Suppressor macrophage treated with lipopolysaccharide for 1 hour (primary cell): Measurements from ENCODE around the gene SOAT1.
"Not testable (repeated sequence)": the region's sequence is repeated elsewhere in the genome, so short reads cannot be mapped to it uniquely, and the experiment has no call there.

Source experiments
- DNase-seq, 3 donors: peaks; one replicate each; pipeline ENCODE4 v3.0.0-alpha.2; 2020 to 2022

Gene SOAT1

GRCh38 chr1:179365342-179366092, 71.9 kb downstream of the SOAT1 start, which contains the start of gene AXDND1:
TSS of gene AXDND1 (plus strand) at chr1:179365971. CDS start at chr1:179366510, 539 bp downstream.
- peak; percentile 93 to 94 (median 93) for DNase-seq

- no peak for DNase-seq
Observed at GRCh38 chr1:179366093-179366800, 72.7 kb downstream of the SOAT1 start.

GRCh38 chr1:179369751-179370341, 76.2 kb downstream of the SOAT1 start:
- DNase-seq: peak; percentile 65 to 90 (median 89)

GRCh38 chr1:179372160-179372559, 78.6 kb downstream of the SOAT1 start:
- peak in 1 of 3 donors; percentile 17 for DNase-seq

GRCh38 chr1:179376223-179376622, 82.6 kb downstream of the SOAT1 start:
- DNase-seq: no peak

- DNase-seq: no peak
Observed at GRCh38 chr1:179380299-179380698, 86.7 kb downstream of the SOAT1 start.

GRCh38 chr1:179384027-179384426, 90.4 kb downstream of the SOAT1 start:
- DNase-seq: no peak

GRCh38 chr1:179385510-179385909, 91.9 kb downstream of the SOAT1 start:
- DNase-seq: no peak

- DNase-seq: no peak
Observed at GRCh38 chr1:179393721-179394120, 100.1 kb downstream of the SOAT1 start.

- DNase-seq: not testable (repeated sequence)
Observed at GRCh38 chr1:179399399-179399798, 105.8 kb downstream of the SOAT1 start.
